GM18861 (cell line): Measurements from ENCODE around the gene PNRC2.
A peak's percentile ranks its signal among the peaks of the same experiment; 100 is the strongest.

Experiments used
- ATAC-seq: cut with Tn5 transposase; IDR thresholded peaks from one replicate; pipeline ENCODE4 v1.9.1; 2021; ENCODE audit not compliant: unreplicated experiment

PNRC2 gene, protein sequence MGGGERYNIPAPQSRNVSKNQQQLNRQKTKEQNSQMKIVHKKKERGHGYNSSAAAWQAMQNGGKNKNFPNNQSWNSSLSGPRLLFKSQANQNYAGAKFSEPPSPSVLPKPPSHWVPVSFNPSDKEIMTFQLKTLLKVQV

DNA sequence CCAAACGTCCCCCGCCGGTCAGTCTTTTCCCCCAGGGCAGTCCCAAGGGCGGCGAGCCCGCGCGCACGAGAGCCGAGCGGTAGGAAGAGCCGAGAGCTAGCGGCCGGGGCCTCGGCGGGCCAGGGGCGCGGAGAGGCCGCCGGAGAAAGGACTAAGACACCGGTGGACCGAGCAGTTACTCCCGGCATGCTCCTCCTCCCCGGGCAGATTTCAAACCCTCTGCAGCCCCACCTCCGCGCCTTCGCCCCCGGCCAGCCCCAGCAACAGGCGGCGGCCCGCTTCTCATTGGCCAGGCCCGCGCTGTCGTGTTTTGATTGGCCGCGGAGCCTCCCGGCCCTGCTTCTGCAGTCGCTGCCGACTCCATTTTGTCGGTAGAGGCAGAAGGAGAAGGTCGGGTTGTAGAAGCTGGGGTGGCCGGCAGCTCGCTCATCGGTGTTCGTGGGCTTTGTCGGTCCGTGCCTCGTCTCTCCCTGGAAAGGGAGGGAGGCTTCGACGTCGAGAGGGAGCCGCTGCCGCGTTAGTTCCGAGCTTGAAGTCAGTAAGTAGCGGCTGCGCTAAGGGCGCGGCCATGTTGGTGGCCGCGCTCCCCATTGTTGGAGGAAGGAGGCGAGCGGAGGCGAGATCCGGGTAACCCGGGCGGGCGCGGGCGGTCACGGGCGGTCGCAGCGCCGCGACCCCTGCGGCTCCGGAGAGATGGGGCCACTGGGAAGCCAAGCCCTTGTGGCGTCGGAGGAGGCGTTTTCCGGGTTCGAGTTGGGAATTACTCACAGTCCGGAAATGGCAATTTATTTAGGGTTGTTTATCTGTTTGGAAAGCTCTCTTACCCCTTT is at the start of gene PNRC2:
Gene PNRC2 (plus strand): TSS at position 368 of the 830 bp plus-strand sequence. CDS start 1,630 bp downstream, outside the sequence.
- peak; percentile 43 for ATAC-seq

DNA sequence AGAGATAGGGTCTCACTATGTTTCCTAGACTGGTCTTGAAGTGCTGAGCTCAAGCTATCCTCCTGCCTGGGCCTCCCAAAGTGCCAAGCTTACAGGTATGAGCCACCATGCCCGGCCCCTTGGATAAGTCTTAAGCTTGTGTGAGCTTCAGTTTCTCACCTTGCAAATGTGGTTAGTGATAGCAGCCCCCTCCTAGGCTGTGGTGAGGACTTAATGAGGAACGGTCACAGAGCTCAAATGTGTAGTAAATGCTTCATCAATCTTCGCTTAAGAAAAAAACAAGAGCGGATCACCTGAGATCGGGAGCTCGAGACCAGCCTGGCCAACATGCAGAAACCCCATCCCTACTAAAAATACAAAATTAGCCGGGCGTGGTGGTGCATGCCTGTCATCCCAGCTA is 49.5 kb upstream of the PNRC2 start:
- no peak for ATAC-seq

DNA sequence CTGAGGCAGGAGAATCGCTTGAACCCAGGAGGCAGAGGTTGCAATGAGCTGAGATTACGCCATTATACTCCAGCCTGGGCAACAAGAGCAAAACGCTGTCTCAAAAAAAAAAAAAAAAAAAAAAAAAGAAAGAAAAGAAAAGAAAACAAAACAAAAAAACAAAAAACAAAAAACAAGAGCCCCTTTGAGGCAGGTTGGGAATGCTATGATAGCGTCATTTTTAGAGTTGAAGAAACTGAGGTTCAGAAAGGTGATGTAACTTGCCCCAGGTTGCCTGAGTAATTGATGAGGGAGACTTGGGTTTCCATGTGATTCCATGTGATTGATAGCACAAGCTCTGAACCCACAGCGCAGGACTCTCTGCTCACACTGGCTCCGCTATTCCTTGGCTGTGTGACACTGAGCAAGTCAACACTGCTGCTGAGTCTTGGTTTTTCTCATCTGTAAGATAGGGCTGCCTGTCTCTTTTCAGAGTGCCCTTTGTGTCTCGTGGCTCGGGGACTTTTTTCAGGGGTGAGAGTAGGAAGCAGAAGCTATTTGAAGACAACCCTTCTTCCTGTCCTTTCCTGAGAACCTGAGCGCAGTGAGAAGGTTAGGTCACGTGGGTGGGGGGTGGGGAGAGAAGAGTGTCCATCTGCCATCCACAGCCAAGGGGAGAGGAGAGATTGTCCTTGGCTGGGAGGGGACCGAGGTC is 48.9 kb upstream of the PNRC2 start:
- ATAC-seq = no peak

DNA sequence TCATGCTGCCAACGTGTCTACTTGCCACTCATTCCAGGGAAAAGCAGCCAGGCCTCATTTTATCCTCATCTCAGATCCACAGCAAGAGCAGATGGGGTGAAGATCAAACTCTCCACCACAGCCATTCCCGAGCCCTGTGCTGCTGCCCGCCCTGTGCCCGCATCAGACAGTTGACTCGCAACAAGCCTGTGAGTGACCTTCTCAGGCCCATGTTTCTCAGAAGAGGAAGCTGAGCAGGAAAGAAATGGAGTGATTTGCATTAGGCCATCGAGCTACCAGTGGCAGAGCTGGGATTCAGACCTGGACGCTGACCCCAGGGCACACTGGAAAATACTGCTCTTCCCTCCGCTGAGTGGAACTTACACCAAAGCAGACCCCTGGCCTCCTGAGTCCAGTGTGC is 47.7 kb upstream of the PNRC2 start:
- no peak for ATAC-seq

GRCh38 chr1:23913212-23913880 is 46.3 kb upstream of the PNRC2 start, which contains the start of gene CNR2:
Gene CNR2, minus strand, starts transcription at chr1:23913362. Its CDS starts 37,745 bp downstream, at chr1:23875617.
- no peak for ATAC-seq

DNA sequence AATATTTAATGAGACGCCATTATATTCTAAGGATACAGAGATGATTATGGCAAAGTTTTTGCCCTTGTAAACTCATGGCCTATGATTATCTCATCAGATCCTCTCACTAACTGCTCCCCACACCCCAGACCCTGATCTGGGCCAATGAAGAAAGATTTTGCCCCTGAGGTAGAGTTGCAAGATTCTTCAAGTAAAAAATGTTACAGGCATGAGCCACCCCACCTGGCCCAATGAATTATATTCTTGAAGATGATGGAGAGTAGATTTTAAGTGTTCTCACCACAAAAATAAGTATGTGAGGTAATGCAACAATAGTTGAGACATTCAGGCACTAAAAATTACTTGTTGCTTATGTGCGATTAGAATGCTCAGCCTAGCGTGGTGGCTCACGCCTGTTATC is 44.7 kb upstream of the PNRC2 start:
- ATAC-seq = no peak

GRCh38 chr1:23915466-23915865 is 44.2 kb upstream of the PNRC2 start:
- ATAC-seq = no peak

DNA sequence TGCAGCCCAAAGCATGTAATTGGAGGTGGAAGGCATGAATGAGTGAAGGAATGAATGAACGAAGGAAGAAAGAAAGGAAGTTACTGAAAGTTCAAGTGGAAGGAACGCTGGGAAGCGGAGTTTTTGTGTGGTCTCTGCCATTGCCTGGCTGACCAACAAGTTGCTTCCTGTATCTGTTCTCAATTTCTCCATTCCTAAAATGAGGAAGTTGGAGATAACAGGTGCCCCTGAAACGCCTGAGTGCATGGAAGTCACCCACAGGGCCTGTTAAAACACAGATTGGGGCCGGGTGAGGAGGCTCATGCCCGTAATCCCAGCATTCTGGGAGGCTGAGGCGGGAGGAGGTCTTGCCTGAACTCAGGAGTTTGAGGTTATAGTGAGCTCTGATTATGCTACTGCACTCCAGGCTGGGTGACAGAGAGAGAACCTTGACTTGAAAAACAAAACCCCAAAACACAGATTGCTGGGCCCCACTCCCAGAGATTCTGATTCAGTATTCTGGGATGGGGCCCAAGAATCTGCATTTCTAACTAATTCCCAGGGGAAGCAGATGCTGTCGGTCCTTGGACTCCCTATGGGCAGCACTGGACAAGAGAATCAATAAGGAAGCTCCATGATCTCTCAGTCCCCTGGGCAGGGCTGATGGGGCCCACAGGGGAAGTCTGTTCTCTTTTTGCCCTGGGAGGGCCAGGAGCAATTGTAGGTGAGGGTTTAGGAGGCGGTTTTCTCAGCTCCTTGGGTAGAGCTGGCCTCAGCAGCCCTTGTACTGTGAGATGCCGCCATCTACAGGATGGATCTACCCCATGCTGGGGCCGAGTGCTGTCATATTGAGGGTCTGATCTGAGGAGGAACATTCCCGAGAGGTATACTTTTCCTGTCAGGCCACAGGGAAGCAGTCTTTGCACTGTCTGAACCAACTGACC is 43.2 kb upstream of the PNRC2 start:
- ATAC-seq = no peak

DNA sequence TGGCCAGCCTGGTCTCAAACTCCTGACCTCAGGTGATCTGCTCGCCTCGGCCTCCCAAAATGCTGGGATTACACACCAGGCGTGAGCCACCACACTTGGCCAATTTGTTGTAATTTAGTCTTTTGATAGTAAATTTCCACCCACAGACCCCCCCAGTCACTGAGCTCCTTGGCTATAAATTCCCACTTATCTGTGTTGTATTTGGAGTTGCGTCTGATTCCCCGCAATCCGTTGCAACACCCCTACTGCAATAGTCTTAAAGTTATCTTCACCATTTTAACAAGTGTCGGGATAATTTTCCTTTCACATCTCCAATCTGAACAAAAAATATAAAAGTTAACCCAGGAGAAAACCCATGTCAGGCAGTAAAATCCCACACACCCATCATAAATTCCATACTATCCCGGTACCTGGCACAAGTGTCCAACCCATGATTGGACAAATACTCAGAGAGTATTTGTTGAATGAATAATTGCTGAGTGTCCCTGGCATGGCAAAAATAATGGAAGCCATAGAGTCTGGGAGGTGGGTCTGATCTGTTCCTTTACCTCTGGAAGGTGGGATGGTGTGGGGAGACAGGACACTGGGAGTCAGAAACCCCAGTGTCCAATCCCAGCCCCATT is 37.2 kb upstream of the PNRC2 start:
- no peak for ATAC-seq

DNA sequence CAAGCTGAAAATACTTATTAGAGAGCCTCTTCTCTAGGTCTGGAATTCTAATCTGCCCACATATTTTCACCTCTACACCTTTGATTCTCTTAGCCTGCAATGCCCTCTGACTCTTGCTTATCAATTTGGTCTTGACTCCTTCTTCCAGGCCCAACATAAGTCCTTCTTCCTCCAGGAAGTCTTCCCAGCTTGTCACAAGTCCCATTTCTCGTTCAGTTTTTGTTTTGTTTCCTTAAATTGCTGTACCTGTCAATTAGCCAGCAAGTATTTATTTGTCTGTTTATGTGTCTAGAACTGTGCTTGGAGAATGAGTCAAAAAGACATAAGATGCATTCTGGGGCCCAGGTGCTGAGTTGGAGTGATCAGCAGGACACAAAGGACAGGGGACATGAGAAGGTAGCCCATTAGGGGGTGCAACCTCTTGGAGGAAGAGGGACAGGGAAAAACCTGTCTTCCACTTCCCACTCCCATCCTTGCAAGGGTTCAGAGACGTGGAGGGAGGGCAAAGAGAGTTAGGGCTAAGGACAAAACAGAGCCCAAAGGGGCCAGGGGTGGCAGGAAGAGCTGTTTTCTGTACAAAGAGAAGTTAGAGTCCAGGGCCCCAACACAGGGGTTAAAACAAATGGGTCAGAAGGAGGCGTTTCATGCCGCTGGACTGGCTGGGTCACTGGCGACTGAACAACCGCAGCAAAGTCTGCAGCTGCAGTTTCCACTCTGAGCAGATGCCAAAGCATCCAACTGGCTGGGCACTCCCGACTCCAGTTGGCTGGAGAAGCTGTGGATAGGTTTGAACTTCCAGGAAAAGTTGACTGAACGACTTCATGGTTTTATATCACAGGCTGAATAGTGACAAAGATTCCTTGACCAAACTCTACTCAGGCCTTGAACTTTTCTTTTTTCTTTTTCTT is 35.8 kb upstream of the PNRC2 start:
- ATAC-seq = no peak

GRCh38 chr1:23924601-23925000 is 35.0 kb upstream of the PNRC2 start:
- no peak for ATAC-seq

GRCh38 chr1:23925279-23925678 is 34.3 kb upstream of the PNRC2 start:
- no peak for ATAC-seq

DNA sequence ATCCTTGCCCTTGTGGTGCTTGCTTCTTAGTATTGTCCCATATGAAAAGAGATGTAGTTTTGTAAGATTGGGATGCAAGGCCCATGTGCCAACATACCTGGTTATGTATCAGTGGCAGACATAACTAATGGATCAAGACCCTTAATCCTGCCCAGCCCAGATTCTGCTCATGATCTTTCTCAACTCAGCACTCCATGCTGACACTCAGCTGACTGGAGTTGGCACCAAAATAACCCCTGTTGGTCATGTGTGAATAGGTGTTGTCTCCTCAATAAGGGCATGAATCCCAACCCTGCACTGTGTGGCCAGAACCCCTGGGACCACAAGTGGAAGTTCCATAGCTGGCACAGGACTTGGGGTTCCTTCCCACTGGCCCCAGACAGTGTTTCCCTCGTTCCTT is 32.5 kb upstream of the PNRC2 start:
- no peak for ATAC-seq

DNA sequence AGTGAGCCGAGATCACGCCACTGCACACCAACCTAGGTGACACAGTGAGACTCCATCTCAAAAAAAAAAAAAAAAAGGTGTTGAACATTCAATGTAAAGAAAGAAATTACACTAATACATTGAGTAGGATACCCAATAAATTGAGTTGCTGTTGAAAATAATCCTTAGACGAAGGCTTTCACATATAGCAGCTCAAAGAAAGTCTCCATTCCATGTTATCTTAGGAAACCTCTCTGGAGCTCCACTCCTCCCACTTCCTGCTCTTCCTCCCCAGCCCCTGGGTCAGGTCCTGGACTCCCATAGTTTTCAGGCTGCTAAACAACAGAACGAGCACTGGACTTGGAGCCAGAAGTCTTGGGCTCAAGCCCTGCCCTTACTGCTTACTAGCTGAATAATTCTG is 30.8 kb upstream of the PNRC2 start:
- no peak for ATAC-seq

GRCh38 chr1:23930270-23930669 is 29.4 kb upstream of the PNRC2 start:
- no peak for ATAC-seq

DNA sequence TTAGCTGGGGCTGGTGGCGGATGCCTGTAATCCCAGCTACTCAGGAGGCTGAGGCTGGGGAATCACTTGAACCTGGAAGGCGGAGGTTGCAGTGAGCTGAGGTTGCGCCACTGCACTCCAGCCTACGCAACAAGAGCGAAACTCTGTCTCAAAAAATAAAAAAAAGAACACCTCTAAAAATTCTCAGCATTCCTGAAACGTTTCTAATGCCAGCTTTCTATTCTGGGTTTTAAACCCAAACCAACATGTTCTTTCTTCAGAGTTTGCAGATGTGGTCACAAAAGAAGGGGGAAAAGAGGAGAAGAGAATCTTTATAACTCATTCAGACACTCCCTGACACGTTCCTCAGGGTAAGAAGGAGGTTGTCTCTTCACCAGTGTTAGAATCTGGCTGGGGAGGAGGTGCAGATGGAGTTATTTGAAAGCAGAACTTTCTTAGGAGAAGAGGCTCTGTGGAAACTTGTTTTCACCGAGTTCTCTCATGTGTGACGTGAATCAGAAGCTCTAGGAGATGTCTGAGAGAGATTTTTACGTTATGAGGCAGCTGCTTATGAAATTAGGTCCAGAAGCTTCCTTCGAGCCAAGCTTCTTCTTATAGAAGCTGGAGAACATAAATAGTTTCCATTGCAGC is 28.7 kb upstream of the PNRC2 start:
- no peak for ATAC-seq

- no peak for ATAC-seq
Observed at GRCh38 chr1:23931491-23931880, 28.1 kb upstream of the PNRC2 start.

- no peak for ATAC-seq
Observed at GRCh38 chr1:23936481-23937176, 23.0 kb upstream of the PNRC2 start.
